Activated CD4-positive, alpha-beta T cell treated with anti-CD3 and anti-CD28 coated beads, Interleukin-2, Interleukin-4, amounts not matched to agents 100 ng/mL and 50 ng/mL, durations not matched to agents 16 hours and 8 hours (primary cell): Measurements from ENCODE around the gene TIAL1.
"Not testable (repeated sequence)": the region's sequence is repeated elsewhere in the genome, so short reads cannot be mapped to it uniquely, and the experiment has no call there.

Experiments
- DNase-seq: peaks from one replicate; pipeline ENCODE4 v3.0.0-alpha.2; 2020; ENCODE audit warnings: low spot score

TIAL1 gene

GRCh38 chr10:119528663-119529237 lies 68.0 kb downstream of the TIAL1 start:
- not testable (repeated sequence) for DNase-seq

DNA sequence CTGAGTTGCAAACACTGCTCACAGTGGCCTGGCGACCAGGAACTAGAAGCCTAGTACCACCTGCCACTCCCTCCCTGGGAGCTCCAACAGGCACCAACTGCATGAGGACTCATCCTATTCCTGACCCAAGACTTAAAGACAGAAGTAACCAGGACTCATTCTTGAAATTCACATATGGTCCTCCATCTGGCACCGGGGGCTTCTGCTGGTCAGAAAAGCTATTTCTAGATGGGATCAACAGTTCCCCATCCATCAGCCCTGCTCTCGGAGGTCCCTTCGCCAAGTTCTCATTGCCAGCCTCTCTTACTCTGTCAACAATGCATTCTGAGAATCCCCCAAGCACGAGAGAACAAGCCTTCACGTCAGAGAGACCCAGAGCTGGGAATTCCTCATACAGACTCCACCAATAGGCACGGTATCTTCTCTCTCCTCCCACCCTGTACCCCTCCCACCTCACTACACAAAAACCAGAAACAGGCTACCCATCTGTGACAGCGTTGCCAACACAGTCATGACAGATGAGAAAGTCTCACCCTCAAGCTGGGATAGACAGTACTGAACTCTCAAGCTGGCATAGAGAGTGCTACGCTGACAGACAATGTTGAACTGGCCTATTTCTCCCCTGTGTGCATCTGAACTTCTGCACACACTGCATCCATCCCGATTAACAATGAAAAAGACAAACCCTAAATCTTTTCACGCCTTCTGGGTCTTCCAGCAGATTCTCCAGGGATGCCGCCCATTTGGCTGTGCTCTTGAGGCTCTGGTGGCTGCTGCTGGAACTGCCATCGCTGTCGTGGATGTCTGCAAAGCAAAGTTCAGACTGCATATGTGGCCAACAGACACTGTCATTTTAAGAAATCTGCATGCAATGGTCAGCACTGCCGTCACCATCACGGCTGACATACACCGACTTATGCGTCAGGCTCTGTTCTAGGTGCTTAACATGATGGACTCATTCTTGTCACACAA lies 69.9 kb downstream of the TIAL1 start:
- no peak for DNase-seq

GRCh38 chr10:119526149-119526548 lies 70.6 kb downstream of the TIAL1 start:
- no peak for DNase-seq

DNA sequence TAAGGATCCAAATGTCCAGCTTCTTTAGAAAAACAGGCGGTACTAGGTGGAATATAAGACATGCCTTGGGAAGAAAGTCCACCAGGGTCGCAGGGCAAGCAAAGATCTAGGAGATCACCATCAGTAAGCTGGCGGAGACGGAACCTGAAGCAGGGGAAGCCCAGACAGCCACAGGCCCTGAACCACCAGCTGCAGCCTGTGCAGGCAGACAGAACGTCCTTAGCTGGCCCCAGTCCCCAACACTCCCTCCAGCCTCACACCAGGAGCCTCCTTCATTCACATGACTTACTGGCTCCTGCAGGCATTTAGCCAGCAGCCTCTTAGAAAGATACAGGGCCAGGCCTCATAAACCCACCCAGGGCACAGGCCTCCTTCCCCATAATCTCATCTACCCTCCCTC lies 71.6 kb downstream of the TIAL1 start:
- no peak for DNase-seq

DNA sequence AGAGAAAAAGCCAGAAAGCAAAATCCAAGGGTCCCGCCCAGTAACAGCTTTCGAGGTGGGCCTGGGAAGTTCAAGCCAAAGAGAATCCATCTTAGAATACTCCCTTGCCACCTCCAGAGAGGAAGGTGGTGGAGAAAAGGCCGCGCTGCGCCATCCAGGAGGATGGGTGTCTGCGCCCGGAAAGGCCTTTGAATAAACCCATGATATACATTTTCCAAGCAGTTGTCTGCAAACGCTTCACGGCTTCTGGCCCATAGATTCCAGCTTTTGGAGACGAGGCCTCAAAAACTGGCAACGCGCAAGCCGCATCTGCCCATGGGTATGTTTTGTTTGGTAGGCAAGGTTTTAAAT lies 72.1 kb downstream of the TIAL1 start:
- no peak for DNase-seq

- DNase-seq = no peak
Observed at GRCh38 chr10:119523895-119524719, 72.7 kb downstream of the TIAL1 start.
